ENCODE results near the gene PDE1A.

The PDE1A gene

DNA sequence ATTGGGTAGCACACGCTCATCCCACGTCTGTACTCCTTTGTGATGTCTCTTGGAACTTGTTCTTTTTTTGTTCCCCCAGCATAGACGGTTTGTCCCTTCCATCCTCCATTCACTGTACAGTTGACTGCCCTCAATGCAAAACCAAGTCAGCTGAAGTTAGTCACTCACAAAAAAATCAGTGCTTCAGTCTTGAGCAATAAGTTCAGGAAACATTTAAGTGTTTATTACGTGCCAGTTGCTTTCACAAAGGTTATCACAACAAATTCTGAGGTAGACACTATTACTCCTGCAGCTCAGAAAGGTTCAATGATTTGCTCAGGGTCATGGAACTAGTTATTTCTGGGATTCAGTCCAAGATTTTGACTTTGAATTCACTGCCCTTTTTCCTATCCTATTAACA is 102.2 kb downstream of the PDE1A start:
- no peak for TF ChIP-seq ZNF138 (tag by site-specific recombination; IDR thresholded peaks at IDR 0.05; ENCODE audit: borderline replicate concordance)
- TF ChIP-seq, protein P1, sequence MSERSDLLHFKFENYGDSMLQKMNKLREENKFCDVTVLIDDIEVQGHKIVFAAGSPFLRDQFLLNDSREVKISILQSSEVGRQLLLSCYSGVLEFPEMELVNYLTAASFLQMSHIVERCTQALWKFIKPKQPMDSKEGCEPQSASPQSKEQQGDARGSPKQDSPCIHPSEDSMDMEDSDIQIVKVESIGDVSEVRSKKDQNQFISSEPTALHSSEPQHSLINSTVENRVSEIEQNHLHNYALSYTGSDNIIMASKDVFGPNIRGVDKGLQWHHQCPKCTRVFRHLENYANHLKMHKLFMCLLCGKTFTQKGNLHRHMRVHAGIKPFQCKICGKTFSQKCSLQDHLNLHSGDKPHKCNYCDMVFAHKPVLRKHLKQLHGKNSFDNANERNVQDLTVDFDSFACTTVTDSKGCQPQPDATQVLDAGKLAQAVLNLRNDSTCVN (tag by site-specific recombination; optimal IDR thresholded peaks at IDR 0.05) = no peak
- TF ChIP-seq ZFP41 (tag by site-specific recombination; IDR thresholded peaks at IDR 0.05; ENCODE audit: borderline replicate concordance) = no peak
- peak; percentile 44; the same call in 1 of the 2 replicates for TF ChIP-seq FEZF1 (tag by site-specific recombination; IDR thresholded peaks at IDR 0.05)
- TF ChIP-seq YY2 (tag by site-specific recombination; IDR thresholded peaks at IDR 0.05) = no peak
- TF ChIP-seq ZNF843 (tag by site-specific recombination; IDR thresholded peaks at IDR 0.05) = peak; percentile 35; the same call in 1 of the 2 replicates
- no peak for TF ChIP-seq ZNF121 (tag by site-specific recombination; IDR thresholded peaks at IDR 0.05)
- no peak for TF ChIP-seq ZNF768 (tag by site-specific recombination; IDR thresholded peaks at IDR 0.05)
- TF ChIP-seq, protein P2, sequence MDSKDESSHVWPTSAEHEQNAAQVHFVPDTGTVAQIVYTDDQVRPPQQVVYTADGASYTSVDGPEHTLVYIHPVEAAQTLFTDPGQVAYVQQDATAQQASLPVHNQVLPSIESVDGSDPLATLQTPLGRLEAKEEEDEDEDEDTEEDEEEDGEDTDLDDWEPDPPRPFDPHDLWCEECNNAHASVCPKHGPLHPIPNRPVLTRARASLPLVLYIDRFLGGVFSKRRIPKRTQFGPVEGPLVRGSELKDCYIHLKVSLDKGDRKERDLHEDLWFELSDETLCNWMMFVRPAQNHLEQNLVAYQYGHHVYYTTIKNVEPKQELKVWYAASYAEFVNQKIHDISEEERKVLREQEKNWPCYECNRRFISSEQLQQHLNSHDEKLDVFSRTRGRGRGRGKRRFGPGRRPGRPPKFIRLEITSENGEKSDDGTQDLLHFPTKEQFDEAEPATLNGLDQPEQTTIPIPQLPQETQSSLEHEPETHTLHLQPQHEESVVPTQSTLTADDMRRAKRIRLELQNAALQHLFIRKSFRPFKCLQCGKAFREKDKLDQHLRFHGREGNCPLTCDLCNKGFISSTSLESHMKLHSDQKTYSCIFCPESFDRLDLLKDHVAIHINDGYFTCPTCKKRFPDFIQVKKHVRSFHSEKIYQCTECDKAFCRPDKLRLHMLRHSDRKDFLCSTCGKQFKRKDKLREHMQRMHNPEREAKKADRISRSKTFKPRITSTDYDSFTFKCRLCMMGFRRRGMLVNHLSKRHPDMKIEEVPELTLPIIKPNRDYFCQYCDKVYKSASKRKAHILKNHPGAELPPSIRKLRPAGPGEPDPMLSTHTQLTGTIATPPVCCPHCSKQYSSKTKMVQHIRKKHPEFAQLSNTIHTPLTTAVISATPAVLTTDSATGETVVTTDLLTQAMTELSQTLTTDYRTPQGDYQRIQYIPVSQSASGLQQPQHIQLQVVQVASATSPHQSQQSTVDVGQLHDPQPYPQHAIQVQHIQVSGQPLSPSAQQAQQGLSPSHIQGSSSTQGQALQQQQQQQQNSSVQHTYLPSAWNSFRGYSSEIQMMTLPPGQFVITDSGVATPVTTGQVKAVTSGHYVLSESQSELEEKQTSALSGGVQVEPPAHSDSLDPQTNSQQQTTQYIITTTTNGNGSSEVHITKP (tag by site-specific recombination; IDR thresholded peaks at IDR 0.05) = no peak
- no peak for TF ChIP-seq ZNF629 (tag by site-specific recombination; IDR thresholded peaks at IDR 0.05)
- TF ChIP-seq ZBTB1 (tag by site-specific recombination; IDR thresholded peaks at IDR 0.05) = no peak
- no peak for TF ChIP-seq ZNF747 (tag by site-specific recombination; IDR thresholded peaks at IDR 0.05)
- TF ChIP-seq GFI1B (tag by site-specific recombination; IDR thresholded peaks at IDR 0.05) = 0 out of 2 replicates have a peak, but pooled peaks have one; percentile 51
- no peak for TF ChIP-seq ZNF549 (tag by site-specific recombination; IDR thresholded peaks at IDR 0.05)
- TF ChIP-seq ZNF114 (tag by site-specific recombination; IDR thresholded peaks at IDR 0.05) = no peak
- POLR2A ChIA-PET = no interaction called here

DNA sequence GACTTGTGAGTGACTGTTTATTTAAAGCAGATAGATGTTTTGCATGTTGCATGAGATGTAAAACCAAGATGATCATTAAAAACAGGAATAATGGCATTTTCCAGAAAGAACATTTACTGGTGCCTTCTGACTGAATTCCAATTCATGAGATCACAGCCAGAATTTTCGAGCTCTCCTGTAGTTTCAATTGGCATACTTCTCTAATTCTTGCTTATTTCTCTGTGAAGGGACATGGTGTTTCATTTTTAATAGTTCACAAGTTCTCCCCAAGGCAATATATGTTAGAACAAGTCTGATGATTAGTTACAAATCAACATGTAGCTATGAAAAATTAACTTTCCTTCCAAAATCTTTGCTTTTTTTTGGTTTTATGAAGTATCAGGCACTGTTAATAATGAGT is 105.7 kb downstream of the PDE1A start:
- H3K4me1 ChIP-seq (ENCODE audit: control insufficient read depth, insufficient read depth, low read length) = 0 out of 2 replicates have a peak, but pooled peaks cover 2% of the 10 kb centered on the region
- H3K9me3 ChIP-seq (ENCODE audit: control insufficient read depth, insufficient read depth, low read depth, low read length) = no peaks in the 10 kb centered on the region
- CTCF ChIA-PET = no interaction called here
- POLR2A ChIA-PET = no interaction called here
- no peak overlapping the region for H3K4me3 ChIP-seq (ENCODE audit: low read depth, low read length)
- TF ChIP-seq KLF16 (tag by site-specific recombination; IDR thresholded peaks at IDR 0.05) = no peak
- TF ChIP-seq KLF1 (tag by site-specific recombination; IDR thresholded peaks at IDR 0.05) = no peak
- TF ChIP-seq, protein P3, sequence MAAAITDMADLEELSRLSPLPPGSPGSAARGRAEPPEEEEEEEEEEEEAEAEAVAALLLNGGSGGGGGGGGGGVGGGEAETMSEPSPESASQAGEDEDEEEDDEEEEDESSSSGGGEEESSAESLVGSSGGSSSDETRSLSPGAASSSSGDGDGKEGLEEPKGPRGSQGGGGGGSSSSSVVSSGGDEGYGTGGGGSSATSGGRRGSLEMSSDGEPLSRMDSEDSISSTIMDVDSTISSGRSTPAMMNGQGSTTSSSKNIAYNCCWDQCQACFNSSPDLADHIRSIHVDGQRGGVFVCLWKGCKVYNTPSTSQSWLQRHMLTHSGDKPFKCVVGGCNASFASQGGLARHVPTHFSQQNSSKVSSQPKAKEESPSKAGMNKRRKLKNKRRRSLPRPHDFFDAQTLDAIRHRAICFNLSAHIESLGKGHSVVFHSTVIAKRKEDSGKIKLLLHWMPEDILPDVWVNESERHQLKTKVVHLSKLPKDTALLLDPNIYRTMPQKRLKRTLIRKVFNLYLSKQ (tag by site-specific recombination; IDR thresholded peaks at IDR 0.05; ENCODE audit: borderline replicate concordance) = no peak
- no peaks in the 10 kb centered on the region for H3K36me3 ChIP-seq (ENCODE audit: control insufficient read depth in 2 of 2, insufficient read depth in 1 of 2, low read length in 2 of 2)
- H3K27ac ChIP-seq (ENCODE audit: extremely low read depth, low read depth, low read length) = no peak overlapping the region

More for the DNA sequence above, 102.2 kb downstream of the PDE1A start:
- no peaks in the 10 kb centered on the region for H3K9me3 ChIP-seq (ENCODE audit: control insufficient read depth, insufficient read depth, low read depth, low read length)
- no peak overlapping the region for H3K4me3 ChIP-seq (ENCODE audit: low read depth, low read length)
- H3K36me3 ChIP-seq (ENCODE audit: control insufficient read depth in 2 of 2, insufficient read depth in 1 of 2, low read length in 2 of 2) = no peaks in the 10 kb centered on the region
- no peak overlapping the region for H3K27ac ChIP-seq (ENCODE audit: extremely low read depth, low read depth, low read length)
- 0 out of 2 replicates have a peak, but pooled peaks cover under 1% of the 10 kb centered on the region for H3K4me1 ChIP-seq (ENCODE audit: control insufficient read depth, insufficient read depth, low read length)
- CTCF ChIA-PET = interaction anchor here (0.6 to 1.3 kb wide), 2 partner anchors 35 to 138 kb away, joined by 3 to 6 read pairs; no protein-coding TSS in a partner anchor
